K562 treated with DMSO at 1 percent for 48 hours (cell line): ENCODE results near the gene ELF1. TPM values are rescaled to one million over a fixed set of nuclear protein-coding genes. Genes with fewer than 3 reads are reported as not detected.

Experiments used
- total RNA-seq: library from RNA; unstranded; fragments of 300-600 nt; gene quantifications from 2 replicates; pipeline ENCODE4 v1.2.3, GENCODE V29; 2022; ENCODE audit warnings: low replicate concordance; ENCODE audit errors: extremely low read depth

ELF1 gene
- not detected in 2 replicates for total RNA-seq

DNA sequence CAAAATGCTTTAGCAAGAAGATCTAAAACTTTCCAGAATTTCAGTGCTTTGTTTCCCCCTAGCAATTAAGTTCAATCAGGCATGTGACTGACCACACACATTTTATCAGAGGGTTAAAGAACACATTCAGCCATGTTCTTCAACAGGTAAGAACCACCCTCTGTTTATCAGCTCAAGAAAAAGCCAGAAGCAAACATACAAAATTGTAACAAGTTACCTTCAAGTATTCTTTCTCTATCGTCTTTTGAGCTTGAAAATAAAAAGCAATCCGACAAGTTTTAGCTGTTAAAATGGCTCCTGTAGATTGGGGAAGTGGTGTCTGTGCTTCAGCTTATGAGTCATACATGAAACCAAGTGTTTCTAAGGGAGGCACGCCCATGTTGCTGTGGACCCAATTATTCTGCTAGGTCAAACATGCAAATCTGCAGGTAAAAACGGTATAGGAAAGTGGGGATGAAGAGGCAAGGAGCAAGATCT lies at the start of gene ELF1:
TSS of gene ELF1 (minus strand) at position 306 of the 477 bp plus-strand sequence. CDS start 37,262 bp downstream, outside the sequence.

DNA sequence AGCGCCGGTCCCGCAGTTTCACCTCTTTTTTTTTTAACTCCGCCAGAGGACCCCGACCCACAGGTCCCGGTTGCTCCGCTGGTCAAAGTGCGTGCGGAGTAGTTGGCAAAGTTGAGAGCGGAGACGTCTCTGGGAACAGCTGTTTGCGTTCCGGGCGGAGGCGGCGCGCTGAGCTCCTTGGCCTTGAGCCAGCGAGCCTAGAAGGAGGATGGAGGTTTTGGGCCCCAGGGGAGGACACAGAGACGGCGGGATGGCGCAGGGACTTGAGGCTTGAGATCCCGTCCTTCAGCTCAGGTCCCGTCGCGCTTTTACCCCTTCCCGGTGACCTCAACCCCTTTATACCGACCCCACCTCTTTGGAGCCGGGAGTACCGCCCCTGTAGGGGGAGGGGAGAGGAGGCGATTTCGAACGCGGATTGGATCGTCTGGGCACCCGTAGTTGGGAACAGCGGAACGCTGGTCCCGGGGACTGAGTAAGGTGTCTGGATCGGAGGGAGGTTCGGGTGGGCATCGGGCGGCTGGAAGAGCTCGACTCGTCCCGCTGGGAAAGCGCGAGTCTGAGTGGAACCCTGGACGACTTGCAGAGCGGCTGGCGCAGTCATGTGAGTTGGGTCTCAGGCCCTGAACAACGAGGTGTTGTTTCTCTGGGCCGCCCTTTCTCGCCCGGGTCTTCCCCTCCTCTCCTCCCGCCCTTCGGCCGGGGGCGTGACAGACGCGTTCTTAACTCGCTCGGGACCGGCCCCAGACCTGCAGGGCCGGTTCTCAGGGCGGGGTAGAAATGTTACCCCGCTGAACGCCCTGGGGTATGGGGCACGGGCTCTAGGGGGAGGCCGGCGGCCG lies 42.2 kb upstream of the ELF1 start, which contains the start of gene WBP4:
TSS of gene WBP4 (plus strand) at position 435 of the 839 bp plus-strand sequence. CDS start at position 600, 165 bp downstream.

Other genes with a start within 250 kb of the ELF1 start
- gene MRPS31, start 248.1 kb downstream of the ELF1 start, total RNA-seq: not detected in 2 replicates
- not detected in 2 replicates for gene SLC25A15, start 229.7 kb downstream of the ELF1 start, total RNA-seq
- not detected in 2 replicates for gene WBP4, start 42.2 kb upstream of the ELF1 start, total RNA-seq
- gene KBTBD6, start 113.5 kb upstream of the ELF1 start, total RNA-seq: not detected in 2 replicates
- gene KBTBD7, start 175.3 kb upstream of the ELF1 start, total RNA-seq: not detected in 2 replicates
- gene MTRF1, start 244.3 kb upstream of the ELF1 start, total RNA-seq: not detected in 2 replicates